Cardiac muscle cell (in vitro differentiated cells and primary cell): ENCODE results near the gene FBXL17. TPM values are rescaled to one million over a fixed set of nuclear protein-coding genes. Genes with fewer than 3 reads are reported as not detected.
A peak's percentile ranks its signal among the peaks of the same experiment; 100 is the strongest.

ENCODE experiments used
- DNase-seq, 2 donors: peaks; one replicate each; pipeline versions ENCODE4 v3.0.0 to v3.0.0-alpha.2; 2010 to 2017; ENCODE audit warnings: low read depth in 1 of 2, low spot score in 1 of 2
- H3K27ac ChIP-seq: fragments of 200-600 bp; sonication (generic); 2 replicates; pipeline ENCODE4 v1.5.1; 2016
- H3K27me3 ChIP-seq: fragments of 200-600 bp; sonication (generic); 2 replicates; pipeline ENCODE4 v1.6.0; 2016; ENCODE audit warnings: control low read depth
- H3K36me3 ChIP-seq: fragments of 200-600 bp; sonication (generic); 2 replicates; pipeline ENCODE4 v1.5.1; 2016; ENCODE audit warnings: control low read depth
- H3K4me1 ChIP-seq: fragments of 200-600 bp; sonication (generic); 2 replicates; pipeline ENCODE4 v1.8.1; 2017; ENCODE audit warnings: low read depth, mild to moderate bottlenecking, mixed run types
- H3K4me3 ChIP-seq: fragments of 200-600 bp; sonication (generic); 2 replicates; pipeline ENCODE4 v1.5.1; 2016; ENCODE audit warnings: mild to moderate bottlenecking
- H3K9me3 ChIP-seq: fragments of 200-600 bp; sonication (generic); 2 replicates; pipeline ENCODE4 v1.5.1; 2017; ENCODE audit warnings: low read depth, mild to moderate bottlenecking, control low read depth
- CTCF ChIP-seq: IDR thresholded peaks from 2 replicates; pipeline ENCODE4 v1.5.1; 2012; ENCODE audit warnings: low read depth, mild to moderate bottlenecking, low read length
- polyA plus RNA-seq: library from polyadenylated mRNA; unstranded; fragments of >200 nt; fragmentation: Nextera tagmentation; extraction: Ambion mirVana; gene quantifications from 2 replicates; pipeline ENCODE4 v1.2.1, GENCODE V29; 2016
- total RNA-seq: library from RNA; depleted of rRNA; stranded (reverse); fragments of >200 nt; gene quantifications from 2 replicates; pipeline ENCODE4 v1.2.3, GENCODE V29; 2016

Gene FBXL17
- total and polyA plus RNA-seq, 2 experiments from 2014 or later = 18.3 to 22.9 TPM

GRCh38 chr5:108149369-108149768 lies 232.5 kb downstream of the FBXL17 start:
- DNase-seq = no peak
- TF ChIP-seq CTCF = no peak
- H3K27me3 ChIP-seq = no peaks in the 10 kb centered on the region
- H3K36me3 ChIP-seq = no peaks in the 10 kb centered on the region
- H3K9me3 ChIP-seq = no peaks in the 10 kb centered on the region
- peaks cover 8% of the 10 kb centered on the region for H3K4me1 ChIP-seq
- H3K4me3 ChIP-seq = no peak overlapping the region
- H3K27ac ChIP-seq = no peak overlapping the region

GRCh38 chr5:108148715-108149139 lies 233.2 kb downstream of the FBXL17 start:
- H3K4me1 ChIP-seq = peaks cover 8% of the 10 kb centered on the region
- peak; percentile 32 to 38 for DNase-seq
- no peaks in the 10 kb centered on the region for H3K36me3 ChIP-seq

GRCh38 chr5:108146222-108146621 lies 235.7 kb downstream of the FBXL17 start:
- H3K9me3 ChIP-seq = no peaks in the 10 kb centered on the region
- no peak for TF ChIP-seq CTCF
- DNase-seq = no peak

More at GRCh38 chr5:108148715-108149139, 233.2 kb downstream of the FBXL17 start:
- no peaks in the 10 kb centered on the region for H3K9me3 ChIP-seq
- no peaks in the 10 kb centered on the region for H3K27me3 ChIP-seq
- no peak overlapping the region for H3K27ac ChIP-seq
- peak; percentile 52 for TF ChIP-seq CTCF
- no peak overlapping the region for H3K4me3 ChIP-seq

GRCh38 chr5:108145351-108145750 lies 236.5 kb downstream of the FBXL17 start:
- TF ChIP-seq CTCF = no peak
- Histone ChIP-seq H3K27ac (no peak overlapping the region), H3K4me3 (no peak overlapping the region), H3K4me1 (peaks cover 8% of the 10 kb centered on the region), H3K27me3 (no peaks in the 10 kb centered on the region), H3K36me3 (no peaks in the 10 kb centered on the region), H3K9me3 (no peaks in the 10 kb centered on the region)
- no peak for DNase-seq

More at GRCh38 chr5:108146222-108146621, 235.7 kb downstream of the FBXL17 start:
- Histone ChIP-seq H3K4me3 (no peak overlapping the region), H3K27me3 (no peaks in the 10 kb centered on the region), H3K27ac (no peak overlapping the region), H3K4me1 (peaks cover 8% of the 10 kb centered on the region), H3K36me3 (no peaks in the 10 kb centered on the region)

GRCh38 chr5:108144332-108144731 lies 237.6 kb downstream of the FBXL17 start:
- no peak for TF ChIP-seq CTCF
- Histone ChIP-seq H3K9me3 (no peaks in the 10 kb centered on the region), H3K4me1 (peaks cover 9% of the 10 kb centered on the region), H3K27ac (no peak overlapping the region), H3K27me3 (no peaks in the 10 kb centered on the region), H3K4me3 (no peak overlapping the region), H3K36me3 (no peaks in the 10 kb centered on the region)
- DNase-seq = no peak

- H3K4me1 ChIP-seq = peaks cover 2% of the 10 kb centered on the region
- DNase-seq = peak in 1 of 2 donors; percentile 26
- H3K36me3 ChIP-seq = no peaks in the 10 kb centered on the region
- no peak overlapping the region for H3K27ac ChIP-seq
- no peaks in the 10 kb centered on the region for H3K27me3 ChIP-seq
- no peak for TF ChIP-seq CTCF
- no peak overlapping the region for H3K4me3 ChIP-seq
- no peaks in the 10 kb centered on the region for H3K9me3 ChIP-seq
These were observed 238.3 kb downstream of the FBXL17 start for GRCh38 chr5:108143581-108143980.
